Kidney epithelial cell (primary cell): ENCODE results near the gene GDPD5. TPM values are rescaled to one million over a fixed set of nuclear protein-coding genes. Genes with fewer than 3 reads are reported as not detected.

Source experiments
- DNase-seq: peaks from one replicate; pipeline ENCODE4 v3.0.0-alpha.2; 2010; ENCODE audit warnings: low read depth
- H3K27me3 ChIP-seq: 2 replicates; pipeline ENCODE4 v1.6.0; 2011; ENCODE audit warnings: low read length; ENCODE audit not compliant: control insufficient read depth, insufficient read depth
- H3K36me3 ChIP-seq: 2 replicates; pipeline ENCODE4 v1.5.1; 2011; ENCODE audit warnings: low read length; ENCODE audit not compliant: control insufficient read depth, insufficient read depth
- H3K4me3 ChIP-seq: 2 replicates; pipeline ENCODE4 v1.5.1; 2011; ENCODE audit warnings: low read depth, mild to moderate bottlenecking, control low read depth, low read length
- CTCF ChIP-seq: IDR thresholded peaks from 2 replicates; pipeline ENCODE4 v1.5.1; 2011; ENCODE audit warnings: mild to moderate bottlenecking, moderate library complexity, low read length, control low read depth, inconsistent platforms; ENCODE audit not compliant: insufficient read depth, poor library complexity, severe bottlenecking
- total RNA-seq: library from RNA; depleted of rRNA; stranded (reverse); fragments of >200 nt; gene quantifications from 2 replicates; pipeline ENCODE4 v1.2.3, GENCODE V29; 2015

GDPD5 gene
- total RNA-seq, 1 donor from 2014 or later: 12.7 TPM

GRCh38 chr11:75478783-75479596, 46.8 kb downstream of the GDPD5 start:
- no peak for DNase-seq
- TF ChIP-seq CTCF: no peak
- Histone ChIP-seq H3K4me3 (no peak overlapping the region), H3K27me3 (no peaks in the 10 kb centered on the region), H3K36me3 (no peaks in the 10 kb centered on the region)

GRCh38 chr11:75477614-75477935, 48.2 kb downstream of the GDPD5 start:
- no peak for DNase-seq
- no peak overlapping the region for H3K4me3 ChIP-seq
- no peaks in the 10 kb centered on the region for H3K27me3 ChIP-seq
- no peaks in the 10 kb centered on the region for H3K36me3 ChIP-seq
- TF ChIP-seq CTCF: no peak

- no peak overlapping the region for H3K4me3 ChIP-seq
- no peak for TF ChIP-seq CTCF
- H3K36me3 ChIP-seq: no peaks in the 10 kb centered on the region
- no peak for DNase-seq
- no peaks in the 10 kb centered on the region for H3K27me3 ChIP-seq
Observed at GRCh38 chr11:75476739-75477613, 48.8 kb downstream of the GDPD5 start.

GRCh38 chr11:75475767-75476650, 49.7 kb downstream of the GDPD5 start:
- Histone ChIP-seq H3K36me3 (no peaks in the 10 kb centered on the region), H3K27me3 (no peaks in the 10 kb centered on the region), H3K4me3 (no peak overlapping the region)
- no peak for DNase-seq
- TF ChIP-seq CTCF: no peak

- no peak for DNase-seq
- no peak overlapping the region for H3K4me3 ChIP-seq
- H3K36me3 ChIP-seq: no peaks in the 10 kb centered on the region
- no peak for TF ChIP-seq CTCF
- no peaks in the 10 kb centered on the region for H3K27me3 ChIP-seq
Observed at GRCh38 chr11:75474878-75475766, 50.6 kb downstream of the GDPD5 start.
